ENCODE measurements around the gene GABBR2. TPM values are rescaled to one million over a fixed set of nuclear protein-coding genes. Genes with fewer than 3 reads are reported as not detected.

The GABBR2 gene
- total RNA-seq, 1 experiment from 2014 or later = 6.3 TPM

GRCh38 chr9:98647236-98647635 is 61.5 kb downstream of the GABBR2 start:
- Histone ChIP-seq H3K27me3 (ENCODE audit: control insufficient read depth, insufficient read depth, low read length) (no peaks in the 10 kb centered on the region), H3K4me3 (ENCODE audit: low read depth in 2 of 2, low read length in 2 of 2) (no peak overlapping the region), H3K9me3 (ENCODE audit: control insufficient read depth, insufficient read depth, low read depth, low read length) (no peaks in the 10 kb centered on the region), H3K4me1 (ENCODE audit: control insufficient read depth, insufficient read depth, low read length) (no peaks in the 10 kb centered on the region), H3K36me3 (ENCODE audit: control insufficient read depth, insufficient read depth, low read length) (no peaks in the 10 kb centered on the region), H3K27ac (ENCODE audit: low read length) (no peak overlapping the region)
- ChIA-PET CTCF (no interaction called here), POLR2A (no interaction called here)
- DNase-seq (ENCODE audit: low read depth, low spot score) (no peak), ATAC-seq (no peak)
- intact Hi-C loops (cut with micrococcal nuclease; ENCODE audit: unreplicated experiment) = no loop called here
- TF ChIP-seq CTCF (IDR thresholded peaks at IDR 0.05) (no peak), TCF7L2 (IDR thresholded peaks at IDR 0.05; ENCODE audit: low read depth, low read length) (no peak), POLR2AphosphoS5 (IDR thresholded peaks at IDR 0.05; ENCODE audit: low read depth, low read length) (no peak), REST (IDR thresholded peaks at IDR 0.05; ENCODE audit: insufficient read depth in 1 of 2, low read depth in 2 of 2, low read length in 1 of 2) (no peak), SIN3A (IDR thresholded peaks at IDR 0.05; ENCODE audit: borderline replicate concordance, insufficient read depth, low read depth, low read length) (no peak)
- in situ Hi-C loops (cut with HindIII; ENCODE audit: low pct_unique_long_range_greater_than_20kb, low sequenced_read_pairs) = no loop called here
- no TSS peak for BruUV-seq (replicated peaks)

- CTCF ChIA-PET = no interaction called here
- ATAC-seq = no peak
- H3K4me3 ChIP-seq (ENCODE audit: low read depth in 2 of 2, low read length in 2 of 2) = no peak overlapping the region
Observed at GRCh38 chr9:98644011-98644410, 64.7 kb downstream of the GABBR2 start.

More at GRCh38 chr9:98644011-98644410, 64.7 kb downstream of the GABBR2 start:
- Histone ChIP-seq H3K4me1 (ENCODE audit: control insufficient read depth, insufficient read depth, low read length) (no peaks in the 10 kb centered on the region), H3K27me3 (ENCODE audit: control insufficient read depth, insufficient read depth, low read length) (no peaks in the 10 kb centered on the region), H3K27ac (ENCODE audit: low read length) (no peak overlapping the region), H3K36me3 (ENCODE audit: control insufficient read depth, insufficient read depth, low read length) (no peaks in the 10 kb centered on the region), H3K9me3 (ENCODE audit: control insufficient read depth, insufficient read depth, low read depth, low read length) (no peaks in the 10 kb centered on the region)
- TF ChIP-seq TCF7L2 (IDR thresholded peaks at IDR 0.05; ENCODE audit: low read depth, low read length) (no peak), REST (IDR thresholded peaks at IDR 0.05; ENCODE audit: insufficient read depth in 1 of 2, low read depth in 2 of 2, low read length in 1 of 2) (no peak), POLR2AphosphoS5 (IDR thresholded peaks at IDR 0.05; ENCODE audit: low read depth, low read length) (no peak), CTCF (IDR thresholded peaks at IDR 0.05) (no peak), SIN3A (IDR thresholded peaks at IDR 0.05; ENCODE audit: borderline replicate concordance, insufficient read depth, low read depth, low read length) (no peak)
- POLR2A ChIA-PET = no interaction called here
- BruUV-seq (replicated peaks) = no TSS peak
- in situ Hi-C loops (cut with HindIII; ENCODE audit: low pct_unique_long_range_greater_than_20kb, low sequenced_read_pairs) (no loop called here), intact Hi-C loops (cut with micrococcal nuclease; ENCODE audit: unreplicated experiment) (no loop called here)
- DNase-seq (ENCODE audit: low read depth, low spot score) = no peak
